PC-3 (cell line): Measurements from ENCODE around the gene FBXW10.
"Not testable (repeated sequence)": the region's sequence is repeated elsewhere in the genome, so short reads cannot be mapped to it uniquely, and the experiment has no call there.

Experiments
- CTCF ChIP-seq: fragments of 300-600 bp; sonication (generic); conservative IDR thresholded peaks from 2 replicates; pipeline ENCODE4 v1.5.1; 2017; ENCODE audit warnings: antibody characterized with exemption, low read depth, mild to moderate bottlenecking, low read length
- EZH2 ChIP-seq: fragments of 300-600 bp; sonication (generic); IDR thresholded peaks from one replicate; pipeline ENCODE4 v1.6.1; 2017; ENCODE audit warnings: antibody characterized with exemption, mild to moderate bottlenecking, low read length; ENCODE audit not compliant: unreplicated experiment

GRCh38 chr17:18744726-18745125 lies 872 bp downstream of the FBXW10 start:
- not testable (repeated sequence) for TF ChIP-seq CTCF, EZH2
